Endometrial microvascular endothelial cells (primary cell): ENCODE measurements around the gene C11orf21. TPM values are rescaled to one million over a fixed set of nuclear protein-coding genes. Genes with fewer than 3 reads are reported as not detected.

Experiments
- in situ Hi-C: cut with HindIII; loops from 2 replicates; pipeline ENCODE4 v1.10.0; 2017; ENCODE audit warnings: low sequenced_read_pairs, low pct_unique_long_range_greater_than_20kb; ENCODE audit errors: inconsistent ontology term
- total RNA-seq: library from RNA; depleted of rRNA; stranded (reverse); fragments of >200 nt; gene quantifications from one replicate; pipeline ENCODE4 v1.2.3, GENCODE V29; 2015; ENCODE audit errors: inconsistent ontology term

C11orf21 gene
- total RNA-seq, 1 donor from 2014 or later = not detected

DNA sequence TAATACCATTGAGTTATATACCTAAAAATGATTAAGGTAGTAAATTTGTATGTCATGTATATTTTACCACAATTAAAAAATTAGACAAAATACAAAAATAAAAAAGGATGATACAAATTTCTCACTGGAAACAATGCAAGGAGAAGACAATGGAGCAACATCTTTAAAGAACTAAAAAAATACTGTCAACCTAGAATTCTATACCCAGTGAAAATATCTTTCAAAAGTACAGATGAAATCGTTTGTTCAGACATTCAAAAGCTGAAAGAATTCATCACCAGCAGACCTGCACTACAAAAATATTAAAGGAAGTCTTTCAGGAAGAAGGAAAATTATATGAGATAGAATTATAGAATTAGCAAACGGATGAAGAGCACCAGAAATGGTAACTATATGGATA, 21.5 kb downstream of the C11orf21 start:
- in situ Hi-C loops = no loop called here

DNA sequence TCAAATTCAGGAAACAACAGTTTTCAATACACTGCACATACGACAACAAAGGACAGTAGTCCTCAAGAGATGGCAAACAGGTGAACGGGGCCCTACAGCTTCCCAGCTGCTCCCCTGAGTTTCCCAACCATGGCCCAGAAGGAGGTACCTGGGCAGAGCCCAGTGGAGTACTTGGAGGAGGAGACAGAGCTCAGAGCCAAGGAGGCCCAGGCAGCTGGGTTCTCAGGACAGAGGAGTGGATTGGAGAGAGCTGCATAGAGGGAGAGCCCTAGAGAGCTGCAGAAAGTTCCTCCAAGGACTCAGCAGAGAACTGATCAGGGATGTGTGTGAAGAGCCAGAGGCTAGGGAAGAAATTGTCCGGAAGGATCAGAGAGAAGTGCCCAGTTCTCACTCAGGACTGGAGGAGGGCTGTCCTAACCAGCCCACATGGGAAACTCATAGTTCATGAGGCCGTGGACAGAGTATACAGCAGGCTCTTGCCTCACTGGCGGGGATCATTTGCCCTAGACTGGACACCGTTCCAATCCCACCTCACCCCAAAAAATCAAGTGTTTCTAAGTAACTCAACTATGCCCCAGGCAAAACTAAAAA, 23.7 kb downstream of the C11orf21 start:
- in situ Hi-C loops = no loop called here

- in situ Hi-C loops = no loop called here
These were observed 24.7 kb downstream of the C11orf21 start for GRCh38 chr11:2277008-2277346.

DNA sequence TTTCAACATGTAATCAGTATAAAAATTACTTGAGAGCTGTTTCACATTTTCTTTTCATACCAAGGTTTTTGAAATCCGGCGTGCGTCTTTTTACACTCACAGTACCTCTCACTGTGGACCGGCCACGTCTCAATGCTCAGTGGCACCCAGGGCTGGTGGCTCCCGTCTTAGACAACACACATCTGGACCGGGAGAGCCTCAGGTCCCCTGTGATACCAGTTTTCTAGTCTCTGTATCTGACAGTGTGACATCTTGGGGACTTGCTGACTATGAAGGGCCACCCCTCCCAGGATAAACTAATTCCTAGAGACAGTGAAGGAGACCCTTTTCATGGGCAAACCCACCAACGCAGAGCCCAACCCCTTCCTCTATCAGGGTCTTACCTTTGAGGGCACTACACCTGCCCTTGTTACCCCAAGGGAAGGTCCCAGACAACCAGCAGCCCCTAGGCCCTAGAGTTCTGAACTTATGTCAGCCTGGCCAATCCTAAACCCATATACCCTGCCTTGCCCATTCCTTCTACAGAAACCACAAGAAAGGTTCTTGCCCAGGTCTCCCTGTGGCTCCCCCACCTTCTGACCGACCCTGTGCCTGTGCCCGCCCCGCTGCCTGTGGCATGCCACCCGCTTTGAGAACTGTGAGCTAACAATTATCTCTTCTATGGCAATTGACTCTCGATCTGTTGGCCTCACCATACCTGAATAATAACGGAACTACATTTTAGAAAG, 25.3 kb downstream of the C11orf21 start:
- in situ Hi-C loops = no loop called here

- in situ Hi-C loops = no loop called here
These were observed 26.1 kb downstream of the C11orf21 start for GRCh38 chr11:2275334-2276279.

GRCh38 chr11:2273771-2274170, 27.9 kb downstream of the C11orf21 start:
- in situ Hi-C loops = no loop called here

GRCh38 chr11:2273311-2273710, 28.4 kb downstream of the C11orf21 start:
- in situ Hi-C loops = no loop called here

GRCh38 chr11:2272946-2273280, 28.8 kb downstream of the C11orf21 start:
- in situ Hi-C loops = no loop called here

GRCh38 chr11:2272228-2272945, 29.3 kb downstream of the C11orf21 start:
- in situ Hi-C loops = no loop called here

- in situ Hi-C loops = no loop called here
These were observed 30.1 kb downstream of the C11orf21 start for GRCh38 chr11:2271327-2272227.

DNA sequence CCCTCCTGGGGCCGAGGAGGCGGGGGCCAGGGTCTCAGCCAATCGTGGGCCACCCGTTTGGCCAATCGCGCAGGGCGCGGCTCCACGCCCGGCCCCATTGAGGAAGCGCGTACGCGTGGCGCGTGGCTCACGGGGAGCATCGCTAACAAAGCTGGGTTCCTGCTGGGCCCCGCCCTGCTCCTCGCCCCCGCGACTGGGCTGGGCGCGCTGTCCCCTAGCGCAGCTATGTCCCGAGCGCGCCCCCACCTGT, 30.7 kb downstream of the C11orf21 start:
- in situ Hi-C loops = no loop called here

DNA sequence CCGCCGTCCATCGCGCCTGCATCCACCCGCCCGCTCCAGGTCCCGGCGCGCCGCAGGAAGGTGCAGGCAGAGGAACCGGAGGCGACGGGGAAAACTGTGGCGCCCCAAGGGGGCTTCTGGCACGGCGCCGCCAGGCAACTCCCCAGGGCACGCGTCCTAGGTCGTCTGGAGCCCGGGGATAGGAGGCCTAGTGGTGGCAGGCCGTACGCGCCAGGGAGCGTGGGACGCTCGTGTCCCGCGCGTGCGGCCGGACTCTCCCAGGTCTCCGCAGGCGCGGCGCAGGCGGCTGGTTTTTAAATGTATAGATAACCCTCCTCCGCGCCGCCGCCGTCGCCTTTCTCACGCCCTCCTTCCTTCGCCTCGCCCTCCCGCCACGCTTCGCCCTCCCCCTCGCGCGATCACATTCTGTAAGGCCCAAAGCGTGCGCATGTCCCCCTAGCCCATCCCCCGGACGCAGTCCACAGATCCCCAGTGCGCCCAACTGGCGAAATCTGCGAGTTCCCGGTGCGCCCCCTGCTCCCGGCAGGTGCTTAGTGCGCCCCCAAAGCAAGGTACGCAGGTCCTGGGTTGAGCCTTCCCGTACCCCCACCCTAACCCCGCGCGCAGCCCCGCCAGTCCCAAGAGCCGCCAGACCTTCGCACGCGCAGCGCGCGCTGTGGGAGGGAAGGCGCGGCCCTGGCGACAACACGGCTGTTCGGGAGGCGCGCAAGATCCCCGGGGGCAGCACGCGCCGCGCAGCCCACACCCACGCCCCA, 31.2 kb downstream of the C11orf21 start, which contains the start of gene ASCL2:
Gene ASCL2, minus strand, starts transcription at position 267 of the 755 bp plus-strand sequence. Its CDS starts 256 bp downstream, at position 11.
- in situ Hi-C loops = no loop called here

GRCh38 chr11:2269601-2270321, 32.0 kb downstream of the C11orf21 start:
- in situ Hi-C loops = no loop called here

DNA sequence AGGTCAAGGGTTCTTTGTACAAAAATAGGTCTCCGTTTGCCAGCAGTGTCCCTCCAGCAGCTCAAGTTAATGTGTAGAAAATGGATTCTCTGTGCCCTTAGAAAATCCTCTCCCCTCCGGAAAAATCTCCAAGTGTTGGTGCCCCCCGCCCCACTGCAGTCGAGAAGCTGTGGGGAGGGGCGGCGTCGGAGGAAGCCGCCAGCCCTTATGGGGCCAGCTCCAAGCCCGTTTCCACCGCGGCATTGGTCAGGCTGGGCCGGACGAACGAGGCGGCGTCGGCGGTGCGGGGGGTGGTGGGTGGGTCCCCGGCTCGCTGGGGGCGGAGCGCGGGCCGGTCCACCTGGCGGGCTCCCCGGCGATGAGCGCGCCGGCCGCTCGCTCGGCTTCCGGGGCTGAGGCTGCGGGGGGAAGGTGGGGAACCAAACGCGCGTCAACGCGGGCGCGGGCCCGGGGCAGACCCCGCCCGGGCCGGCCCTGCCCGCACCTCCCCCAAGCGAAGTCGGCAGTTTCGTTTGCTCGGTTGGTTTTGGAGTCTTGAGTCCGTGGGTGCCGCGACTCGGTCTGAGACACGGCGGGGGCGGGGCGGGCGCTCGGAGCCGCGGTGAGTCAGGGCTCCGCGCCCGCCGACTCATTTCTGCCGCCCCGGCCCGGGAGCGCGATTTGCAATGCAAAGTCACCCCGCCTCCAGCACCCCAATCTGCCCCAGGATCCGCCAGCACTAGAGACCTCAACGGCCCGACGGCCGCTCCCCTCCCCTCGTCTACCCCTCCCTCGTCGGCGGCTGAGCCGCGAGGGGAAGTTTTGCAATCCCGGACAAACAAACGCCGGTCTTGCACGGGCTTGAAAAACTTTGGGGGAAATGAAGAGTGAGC, 32.8 kb downstream of the C11orf21 start:
- in situ Hi-C loops = no loop called here

DNA sequence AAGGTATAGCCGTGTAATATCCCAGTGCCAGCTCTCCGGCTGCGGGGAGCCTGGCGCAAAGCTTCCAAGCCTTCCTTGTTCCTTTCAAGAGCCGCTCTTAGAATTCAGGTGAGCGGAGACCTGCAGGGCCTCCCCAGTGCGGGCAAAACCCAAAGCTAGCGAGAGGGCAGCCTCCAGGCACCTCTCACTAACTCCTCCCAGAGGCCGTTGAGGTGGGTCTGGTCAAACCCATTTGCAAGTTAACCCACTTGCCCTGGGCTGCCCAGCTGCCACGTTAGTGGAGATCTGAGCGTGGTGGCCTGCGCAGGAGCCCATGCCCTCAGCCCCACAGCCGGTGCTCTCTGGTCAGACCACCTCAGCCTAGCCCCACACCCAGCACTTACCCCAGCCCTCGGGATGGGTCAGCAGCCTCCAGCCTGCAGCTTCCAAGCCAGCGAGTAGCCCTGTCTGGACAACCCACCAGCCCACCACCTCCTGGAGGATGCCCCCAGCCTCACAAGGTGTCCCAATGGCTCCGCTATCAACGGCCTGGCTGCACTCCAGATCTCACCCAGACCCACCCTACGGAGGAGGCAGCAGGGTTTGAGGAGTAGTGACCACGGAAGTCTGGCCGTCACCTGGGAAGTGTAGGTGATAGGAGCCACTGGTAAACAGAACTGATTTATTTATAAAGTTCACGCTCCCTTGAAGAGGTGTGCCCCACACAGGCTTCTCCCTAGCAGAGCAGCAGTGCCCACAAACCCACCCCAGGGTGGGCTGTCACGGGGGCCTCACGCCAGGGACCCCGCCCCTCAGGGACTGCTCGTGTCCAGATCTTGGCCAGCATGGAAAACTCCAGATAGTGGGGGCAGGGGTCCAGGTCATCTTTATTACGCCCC, 33.6 kb downstream of the C11orf21 start:
- in situ Hi-C loops = no loop called here
